ENCODE data around the gene PLEKHA6.
A peak's percentile ranks its signal among the peaks of the same experiment; 100 is the strongest.

PLEKHA6 gene

GRCh38 chr1:204212715-204213114 is 147.0 kb downstream of the PLEKHA6 start:
- in situ Hi-C loops (cut with MboI; ENCODE audit: low pct_unique_long_range_greater_than_20kb, low sequenced_read_pairs) = no loop called here
- DNase-seq = no peak

GRCh38 chr1:204211046-204211445 is 148.7 kb downstream of the PLEKHA6 start:
- in situ Hi-C loops (cut with MboI; ENCODE audit: low pct_unique_long_range_greater_than_20kb, low sequenced_read_pairs) = no loop called here
- DNase-seq = no peak

- in situ Hi-C loops (cut with MboI; ENCODE audit: low pct_unique_long_range_greater_than_20kb, low sequenced_read_pairs) = no loop called here
- DNase-seq = peak; percentile 45
These were observed 152.6 kb downstream of the PLEKHA6 start for GRCh38 chr1:204207136-204207616.

GRCh38 chr1:204206121-204206520 is 153.6 kb downstream of the PLEKHA6 start:
- in situ Hi-C loops (cut with MboI; ENCODE audit: low pct_unique_long_range_greater_than_20kb, low sequenced_read_pairs) = no loop called here

GRCh38 chr1:204205486-204205885 is 154.2 kb downstream of the PLEKHA6 start:
- in situ Hi-C loops (cut with MboI; ENCODE audit: low pct_unique_long_range_greater_than_20kb, low sequenced_read_pairs) = no loop called here

More at GRCh38 chr1:204206121-204206520, 153.6 kb downstream of the PLEKHA6 start:
- DNase-seq = no peak

GRCh38 chr1:204204944-204205343 is 154.8 kb downstream of the PLEKHA6 start:
- no peak for DNase-seq
- in situ Hi-C loops (cut with MboI; ENCODE audit: low pct_unique_long_range_greater_than_20kb, low sequenced_read_pairs) = no loop called here

More at GRCh38 chr1:204205486-204205885, 154.2 kb downstream of the PLEKHA6 start:
- no peak for DNase-seq

- no peak for DNase-seq
- in situ Hi-C loops (cut with MboI; ENCODE audit: low pct_unique_long_range_greater_than_20kb, low sequenced_read_pairs) = no loop called here
These were observed 156.4 kb downstream of the PLEKHA6 start for GRCh38 chr1:204203206-204203767.

GRCh38 chr1:204202481-204202880 is 157.2 kb downstream of the PLEKHA6 start:
- in situ Hi-C loops (cut with MboI; ENCODE audit: low pct_unique_long_range_greater_than_20kb, low sequenced_read_pairs) = no loop called here

GRCh38 chr1:204201348-204202040 is 158.2 kb downstream of the PLEKHA6 start:
- in situ Hi-C loops (cut with MboI; ENCODE audit: low pct_unique_long_range_greater_than_20kb, low sequenced_read_pairs) = no loop called here
- DNase-seq = no peak

More at GRCh38 chr1:204202481-204202880, 157.2 kb downstream of the PLEKHA6 start:
- no peak for DNase-seq

GRCh38 chr1:204199579-204199978 is 160.2 kb downstream of the PLEKHA6 start:
- no peak for DNase-seq
- in situ Hi-C loops (cut with MboI; ENCODE audit: low pct_unique_long_range_greater_than_20kb, low sequenced_read_pairs) = no loop called here

- in situ Hi-C loops (cut with MboI; ENCODE audit: low pct_unique_long_range_greater_than_20kb, low sequenced_read_pairs) = no loop called here
- DNase-seq = no peak
These were observed 161.1 kb downstream of the PLEKHA6 start for GRCh38 chr1:204198348-204199340.

- no peak for DNase-seq
- in situ Hi-C loops (cut with MboI; ENCODE audit: low pct_unique_long_range_greater_than_20kb, low sequenced_read_pairs) = no loop called here
These were observed 162.7 kb downstream of the PLEKHA6 start for GRCh38 chr1:204197068-204197467.

- in situ Hi-C loops (cut with MboI; ENCODE audit: low pct_unique_long_range_greater_than_20kb, low sequenced_read_pairs) = no loop called here
- no peak for DNase-seq
These were observed 163.5 kb downstream of the PLEKHA6 start, which contains the start of gene KISS1 for GRCh38 chr1:204196068-204196795. KISS1 (minus strand) TSS chr1:204196491; CDS start chr1:204192876, 3,615 bp downstream.

- no peak for DNase-seq
- in situ Hi-C loops (cut with MboI; ENCODE audit: low pct_unique_long_range_greater_than_20kb, low sequenced_read_pairs) = no loop called here
These were observed 165.0 kb downstream of the PLEKHA6 start for GRCh38 chr1:204194771-204195170.

- DNase-seq = no peak
- in situ Hi-C loops (cut with MboI; ENCODE audit: low pct_unique_long_range_greater_than_20kb, low sequenced_read_pairs) = no loop called here
These were observed 165.6 kb downstream of the PLEKHA6 start for GRCh38 chr1:204194080-204194479.

GRCh38 chr1:204192589-204193352 is 167.0 kb downstream of the PLEKHA6 start:
- no peak for DNase-seq
- in situ Hi-C loops (cut with MboI; ENCODE audit: low pct_unique_long_range_greater_than_20kb, low sequenced_read_pairs) = no loop called here

GRCh38 chr1:204192046-204192445 is 167.7 kb downstream of the PLEKHA6 start:
- in situ Hi-C loops (cut with MboI; ENCODE audit: low pct_unique_long_range_greater_than_20kb, low sequenced_read_pairs) = no loop called here

GRCh38 chr1:204191456-204191855 is 168.3 kb downstream of the PLEKHA6 start:
- in situ Hi-C loops (cut with MboI; ENCODE audit: low pct_unique_long_range_greater_than_20kb, low sequenced_read_pairs) = no loop called here

More at GRCh38 chr1:204192046-204192445, 167.7 kb downstream of the PLEKHA6 start:
- DNase-seq = no peak

More at GRCh38 chr1:204191456-204191855, 168.3 kb downstream of the PLEKHA6 start:
- no peak for DNase-seq

Data from KBM-7 (cell line).